ENCODE measurements around the gene ERMN. TPM values are rescaled to one million over a fixed set of nuclear protein-coding genes. Genes with fewer than 3 reads are reported as not detected.

ERMN gene
- total RNA-seq, 1 experiment from 2014 or later = not detected

- Histone ChIP-seq H3K36me3 (ENCODE audit: control insufficient read depth, insufficient read depth, low read length) (no peaks in the 10 kb centered on the region), H3K4me3 (ENCODE audit: low read depth in 2 of 2, low read length in 2 of 2) (no peak overlapping the region), H3K27me3 (ENCODE audit: control insufficient read depth, insufficient read depth, low read length) (no peaks in the 10 kb centered on the region), H3K27ac (ENCODE audit: low read length) (no peak overlapping the region), H3K4me1 (ENCODE audit: control insufficient read depth, insufficient read depth, low read length) (no peaks in the 10 kb centered on the region), H3K9me3 (ENCODE audit: control insufficient read depth, insufficient read depth, low read depth, low read length) (no peaks in the 10 kb centered on the region)
- ATAC-seq = no peak
- in situ Hi-C loops (cut with HindIII; ENCODE audit: low pct_unique_long_range_greater_than_20kb, low sequenced_read_pairs) (no loop called here), intact Hi-C loops (cut with micrococcal nuclease; ENCODE audit: unreplicated experiment) (loop anchor here (5.0 kb wide), 1 partner anchor 34 kb away; no protein-coding TSS in a partner anchor)
- ChIA-PET CTCF (interaction anchor here (0.6 to 1.3 kb wide), 2 partner anchors 33 to 487 kb away, joined by 3 to 11 read pairs; no protein-coding TSS in a partner anchor), POLR2A (no interaction called here)
- TF ChIP-seq REST (IDR thresholded peaks at IDR 0.05; ENCODE audit: insufficient read depth in 1 of 2, low read depth in 2 of 2, low read length in 1 of 2) = no peak
- TF ChIP-seq CTCF (IDR thresholded peaks at IDR 0.05) = peak; percentile 81
- BruUV-seq (replicated peaks) = no TSS peak
- no peak for DNase-seq (ENCODE audit: low read depth, low spot score)
Observed at GRCh38 chr2:157336137-157337010, 10.8 kb upstream of the ERMN start.

GRCh38 chr2:157334797-157335196 is 9.2 kb upstream of the ERMN start:
- no peaks in the 10 kb centered on the region for H3K4me1 ChIP-seq (ENCODE audit: control insufficient read depth, insufficient read depth, low read length)
- no peak for DNase-seq (ENCODE audit: low read depth, low spot score)
- no peaks in the 10 kb centered on the region for H3K27me3 ChIP-seq (ENCODE audit: control insufficient read depth, insufficient read depth, low read length)
- BruUV-seq (replicated peaks) = no TSS peak
- TF ChIP-seq REST (IDR thresholded peaks at IDR 0.05; ENCODE audit: insufficient read depth in 1 of 2, low read depth in 2 of 2, low read length in 1 of 2) (no peak), TCF7L2 (IDR thresholded peaks at IDR 0.05; ENCODE audit: low read depth, low read length) (no peak), CTCF (IDR thresholded peaks at IDR 0.05) (no peak)
- no peak for ATAC-seq
- ChIA-PET POLR2A (no interaction called here), CTCF (no interaction called here)
- no peaks in the 10 kb centered on the region for H3K9me3 ChIP-seq (ENCODE audit: control insufficient read depth, insufficient read depth, low read depth, low read length)
- H3K4me3 ChIP-seq (ENCODE audit: low read depth in 2 of 2, low read length in 2 of 2) = no peak overlapping the region
- H3K27ac ChIP-seq (ENCODE audit: low read length) = no peak overlapping the region
- H3K36me3 ChIP-seq (ENCODE audit: control insufficient read depth, insufficient read depth, low read length) = no peaks in the 10 kb centered on the region
- in situ Hi-C loops (cut with HindIII; ENCODE audit: low pct_unique_long_range_greater_than_20kb, low sequenced_read_pairs) (no loop called here), intact Hi-C loops (cut with micrococcal nuclease; ENCODE audit: unreplicated experiment) (loop anchor here (5.0 kb wide), 1 partner anchor 32 kb away; no protein-coding TSS in a partner anchor)
